HEK293T (cell line): ENCODE measurements around the gene HSPBP1.

Experiments used
- FOXK2 ChIP-seq: fragments of 450-650 bp; IDR thresholded peaks from 2 replicates; pipeline ENCODE4 v1.6.1; 2016; ENCODE audit warnings: mild to moderate bottlenecking
- FOXM1 ChIP-seq: fragments of 450-650 bp; IDR thresholded peaks from 2 replicates; pipeline ENCODE4 v1.6.1; 2017; ENCODE audit warnings: mild to moderate bottlenecking, borderline replicate concordance
- TF ChIP-seq, protein P1 (sequence below): fragments of 450-650 bp; IDR thresholded peaks from 2 replicates; pipeline ENCODE4 v1.6.1; 2016

DNA sequence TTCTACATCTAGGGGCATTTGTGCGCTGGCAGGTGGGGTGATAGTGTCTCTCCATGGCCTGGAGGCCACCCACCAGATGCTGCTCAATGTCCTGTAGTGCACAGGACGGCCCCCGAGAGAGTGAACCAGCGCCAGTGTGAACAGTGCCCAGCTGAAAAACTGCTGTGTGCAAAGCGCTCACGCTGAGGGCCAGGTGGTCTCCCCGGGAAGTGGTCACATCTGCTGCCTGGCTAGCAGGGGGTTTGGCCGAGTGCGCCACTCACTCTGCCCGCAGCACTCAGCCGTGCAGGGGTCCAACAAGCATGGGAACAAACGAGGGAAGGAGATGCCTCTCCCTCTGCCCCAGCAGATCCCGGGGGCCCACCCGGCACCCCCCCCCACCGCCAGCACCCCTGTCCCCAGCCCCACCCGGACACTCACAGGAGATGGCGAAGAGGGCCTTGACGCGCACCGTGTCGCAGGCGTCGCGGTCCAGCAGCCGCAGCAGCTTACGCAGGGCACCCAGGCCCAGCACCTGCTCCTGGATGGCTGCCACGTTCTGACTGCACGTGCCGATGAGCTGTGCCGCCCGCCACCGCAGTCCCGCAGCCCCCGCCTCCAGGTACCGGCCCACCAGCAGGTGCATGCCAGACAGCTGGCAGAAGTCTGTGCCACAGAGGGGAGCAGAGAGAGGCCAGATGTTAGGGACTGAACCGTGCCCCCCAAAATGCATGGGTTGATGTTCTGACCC lies 5.8 kb downstream of the HSPBP1 start:
- TF ChIP-seq, protein P1, sequence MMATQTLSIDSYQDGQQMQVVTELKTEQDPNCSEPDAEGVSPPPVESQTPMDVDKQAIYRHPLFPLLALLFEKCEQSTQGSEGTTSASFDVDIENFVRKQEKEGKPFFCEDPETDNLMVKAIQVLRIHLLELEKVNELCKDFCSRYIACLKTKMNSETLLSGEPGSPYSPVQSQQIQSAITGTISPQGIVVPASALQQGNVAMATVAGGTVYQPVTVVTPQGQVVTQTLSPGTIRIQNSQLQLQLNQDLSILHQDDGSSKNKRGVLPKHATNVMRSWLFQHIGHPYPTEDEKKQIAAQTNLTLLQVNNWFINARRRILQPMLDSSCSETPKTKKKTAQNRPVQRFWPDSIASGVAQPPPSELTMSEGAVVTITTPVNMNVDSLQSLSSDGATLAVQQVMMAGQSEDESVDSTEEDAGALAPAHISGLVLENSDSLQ = no peak
- TF ChIP-seq FOXK2 = no peak
- TF ChIP-seq FOXM1 = no peak
